BLaER1 treated with 17β-estradiol and CSF1 and Interleukin-3, amounts not matched to agents 10 nM and 100 nM (cell line): Measurements from ENCODE around the gene PRRG4.
"Not testable (repeated sequence)": the region's sequence is repeated elsewhere in the genome, so short reads cannot be mapped to it uniquely, and the experiment has no call there.

ENCODE experiments used
- H3K27ac ChIP-seq, 11 experiments: shearing (Covaris generic); formaldehyde crosslinking; 2 replicates each; pipeline ENCODE4 v1.8.1; 2022
- H3K27me3 ChIP-seq, 11 experiments: shearing (Covaris generic); formaldehyde crosslinking; 2 replicates each; pipeline ENCODE4 v1.8.1; 2022
- H3K36me3 ChIP-seq, 11 experiments: shearing (Covaris generic); formaldehyde crosslinking; 2 replicates each; pipeline ENCODE4 v1.8.1; 2022
- H3K4me1 ChIP-seq, 10 experiments: shearing (Covaris generic); formaldehyde crosslinking; 2 replicates each; pipeline ENCODE4 v1.8.1; 2022
- H3K4me2 ChIP-seq, 11 experiments: shearing (Covaris generic); formaldehyde crosslinking; 2 replicates each; pipeline ENCODE4 v1.8.1; 2022
- H3K4me3 ChIP-seq, 10 experiments: shearing (Covaris generic); formaldehyde crosslinking; 2 replicates each; pipeline ENCODE4 v1.8.1; 2022
- H3K9ac ChIP-seq, 11 experiments: shearing (Covaris generic); formaldehyde crosslinking; 2 replicates each; pipeline ENCODE4 v1.8.1; 2022
- H3K9me3 ChIP-seq, 11 experiments: shearing (Covaris generic); formaldehyde crosslinking; replicated peaks in 1 of 11; 2 replicates each; pipeline ENCODE4 v1.8.1; 2022
- H4K20me1 ChIP-seq, 11 experiments: shearing (Covaris generic); formaldehyde crosslinking; 2 replicates each; pipeline ENCODE4 v1.8.1; 2022
- Cebpa-rat ChIP-seq, 11 experiments: shearing (Covaris generic); IDR thresholded peaks; 2 replicates each; pipeline ENCODE4 v1.8.1; 2022

The PRRG4 gene

DNA sequence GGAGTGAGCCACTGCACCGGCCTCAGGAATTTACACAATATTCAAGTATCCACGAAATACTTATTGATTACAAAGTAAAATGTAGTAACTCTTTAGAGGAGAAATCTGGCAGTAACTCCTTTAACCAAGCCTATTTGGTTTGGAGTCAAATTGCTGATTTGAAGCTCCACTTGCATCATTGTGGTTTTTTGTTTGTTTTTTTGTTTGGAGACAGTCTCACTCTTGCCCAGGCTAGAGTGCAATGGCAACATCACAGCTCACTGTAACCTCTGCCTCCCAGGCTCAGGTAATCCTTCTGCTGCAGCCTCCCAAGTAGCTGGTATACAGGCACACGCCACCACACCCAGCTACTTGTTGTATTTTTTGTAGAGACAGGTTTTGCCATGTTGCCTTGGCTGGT, 56.5 kb downstream of the PRRG4 start:
- Histone ChIP-seq H3K9me3 (peaks cover 7 to 18% (median 14%) of the 10 kb centered on the region in 11 experiments; a peak in 17 of 22 replicates), H3K27me3 (no peaks in the 10 kb centered on the region), H3K4me1 (peaks cover under 1 to 4% (median 3%) of the 10 kb centered on the region in 10 experiments; a peak in 18 of 20 replicates), H3K9ac (no peak overlapping the region), H3K4me3 (no peak overlapping the region), H3K27ac (no peak overlapping the region), H4K20me1 (no peaks in the 10 kb centered on the region), H3K4me2 (no peak overlapping the region), H3K36me3 (no peaks in the 10 kb centered on the region)
- TF ChIP-seq Cebpa-rat (IDR thresholded peaks at IDR 0.05): no peak

DNA sequence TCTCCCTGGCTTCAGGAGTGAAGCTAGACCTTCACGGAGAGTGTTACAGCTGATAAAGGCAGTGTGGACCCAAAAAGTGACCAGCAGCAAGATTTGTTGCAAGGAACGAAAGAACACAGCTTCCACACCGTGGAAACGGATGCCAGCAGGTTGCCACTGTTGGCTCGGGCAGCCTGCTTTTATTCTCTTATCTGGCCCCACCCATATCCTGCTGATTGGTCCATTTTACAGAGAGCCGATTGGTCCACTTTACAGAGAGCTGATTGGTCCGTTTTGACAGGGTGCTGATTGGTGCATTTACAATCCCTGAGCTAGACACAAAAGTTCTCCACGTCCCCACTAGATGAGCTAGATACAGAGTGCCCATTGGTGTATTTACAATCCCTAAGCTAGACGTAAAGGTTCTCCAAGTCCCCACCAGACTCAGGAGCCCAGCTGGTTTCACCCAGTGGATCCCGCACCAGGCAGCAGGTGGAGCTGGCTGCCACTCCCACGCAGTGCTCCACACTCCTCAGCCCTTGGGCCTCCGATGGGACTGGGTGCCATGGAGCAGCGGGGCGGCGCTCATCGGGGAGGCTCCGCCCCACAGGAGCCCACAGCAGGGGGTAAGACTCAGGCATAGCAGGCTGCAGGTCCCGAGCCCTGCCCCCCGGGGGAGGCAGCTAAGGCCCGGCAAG, 58.1 kb downstream of the PRRG4 start:
- not testable (repeated sequence) for H3K4me2 ChIP-seq, H3K9ac ChIP-seq, H3K27ac ChIP-seq, H4K20me1 ChIP-seq, H3K36me3 ChIP-seq, H3K4me3 ChIP-seq, H3K27me3 ChIP-seq
- Histone ChIP-seq H3K4me1 (peaks cover 9 to 14% (median 13%) of the 10 kb centered on the region in 10 experiments; a peak in 18 of 20 replicates), H3K9me3 (peaks cover 7 to 18% (median 14%) of the 10 kb centered on the region in 11 experiments; a peak in 17 of 22 replicates)

DNA sequence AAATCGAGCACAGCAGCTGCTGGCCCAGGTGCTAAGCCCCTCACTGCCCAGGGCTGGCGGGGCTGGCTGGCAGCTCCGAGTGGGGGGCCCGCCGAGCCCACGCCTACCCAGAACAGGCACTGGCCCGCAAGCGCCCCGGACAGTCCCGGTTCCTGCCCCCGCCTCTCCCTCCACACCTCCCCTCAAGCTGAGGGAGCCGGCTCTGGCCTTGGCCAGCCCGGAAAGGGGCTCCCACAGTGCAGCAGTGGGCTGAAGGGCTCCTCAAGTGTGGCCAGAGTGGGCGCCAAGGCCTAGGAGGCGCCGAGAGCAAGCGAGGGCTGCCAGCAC, 58.6 kb downstream of the PRRG4 start:
- H3K27ac ChIP-seq, H3K36me3 ChIP-seq, H4K20me1 ChIP-seq, H3K4me2 ChIP-seq, H3K9ac ChIP-seq, H3K4me3 ChIP-seq, H3K27me3 ChIP-seq: not testable (repeated sequence)
- H3K4me1 ChIP-seq: peaks cover 9 to 14% (median 13%) of the 10 kb centered on the region in 10 experiments; a peak in 18 of 20 replicates
- peaks cover 7 to 18% (median 14%) of the 10 kb centered on the region in 11 experiments; a peak in 17 of 22 replicates for H3K9me3 ChIP-seq

DNA sequence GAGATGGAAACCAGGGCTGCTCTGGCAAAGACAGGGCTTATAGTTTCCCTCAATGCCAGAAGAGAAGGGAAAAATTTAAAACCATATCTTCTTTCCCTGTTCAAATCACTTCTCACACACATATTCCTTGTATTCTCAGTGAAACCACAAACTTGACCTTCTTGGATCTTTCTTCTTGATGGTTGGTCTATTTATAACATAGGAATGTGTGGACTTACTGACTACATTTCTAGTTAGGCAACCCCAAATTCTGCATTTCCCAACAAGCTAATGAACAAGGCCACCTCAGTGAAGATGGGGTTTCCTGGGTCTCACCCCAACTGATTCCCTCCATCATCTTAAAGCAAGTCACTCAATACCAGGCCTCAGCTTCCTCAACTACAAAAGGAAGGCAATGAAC, 59.1 kb downstream of the PRRG4 start:
- Histone ChIP-seq H3K9ac (no peak overlapping the region), H4K20me1 (no peaks in the 10 kb centered on the region), H3K9me3 (peaks cover 7 to 18% (median 14%) of the 10 kb centered on the region in 11 experiments; a peak in 17 of 22 replicates), H3K4me3 (no peak overlapping the region), H3K27ac (no peak overlapping the region), H3K4me2 (no peak overlapping the region), H3K27me3 (no peaks in the 10 kb centered on the region), H3K4me1 (peaks cover 9 to 14% (median 13%) of the 10 kb centered on the region in 10 experiments; a peak in 18 of 20 replicates), H3K36me3 (no peaks in the 10 kb centered on the region)
- TF ChIP-seq Cebpa-rat (IDR thresholded peaks at IDR 0.05): no peak

DNA sequence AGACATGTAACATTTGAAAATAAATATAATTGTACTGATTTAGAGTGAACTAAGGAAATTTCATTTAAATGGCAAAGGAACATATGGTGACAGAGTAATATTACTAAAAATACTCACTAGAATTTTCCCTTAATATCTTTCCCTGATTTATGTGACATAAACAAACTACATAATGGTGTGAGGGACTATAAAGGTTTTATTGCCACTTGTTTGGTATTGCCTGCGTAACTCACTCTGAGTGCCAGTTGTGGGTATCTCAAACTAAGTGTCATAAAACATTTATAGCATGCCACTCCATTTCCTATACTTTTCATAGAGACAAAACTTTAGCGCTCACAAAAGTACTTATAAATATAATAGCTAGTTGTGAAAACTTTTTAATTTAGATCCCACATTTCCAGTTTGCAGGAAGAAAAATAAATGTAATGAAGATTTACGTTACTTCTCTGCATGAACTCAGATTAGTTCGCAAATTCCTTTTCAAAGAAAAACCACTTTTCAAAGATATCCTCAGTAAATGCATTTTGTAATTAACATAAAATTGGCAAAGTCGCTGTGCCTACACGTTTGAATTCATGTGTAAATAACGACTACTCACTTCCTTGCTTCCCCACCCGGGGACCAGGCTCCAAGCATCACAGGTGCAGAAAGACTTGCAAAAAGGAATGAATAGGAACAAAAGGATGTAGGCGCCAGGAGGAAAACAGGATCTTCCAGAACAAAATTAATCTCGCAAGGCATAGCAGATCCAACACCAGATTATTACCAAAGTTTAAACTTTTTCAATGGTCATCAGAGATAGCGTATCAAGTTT, 61.3 kb downstream of the PRRG4 start:
- peaks cover 7 to 18% (median 14%) of the 10 kb centered on the region in 11 experiments; a peak in 17 of 22 replicates for H3K9me3 ChIP-seq
- no peak overlapping the region for H3K27ac ChIP-seq
- peak overlapping the region in 2 of 10 experiments; percentile 91 to 94; a peak in 1 of 20 replicates for H3K4me3 ChIP-seq
- H3K4me2 ChIP-seq: peak overlapping the region; percentile 76 to 93 (median 84); a peak in 20 of 22 replicates
- peaks cover 21 to 32% (median 29%) of the 10 kb centered on the region in 10 experiments for H3K4me1 ChIP-seq
- H3K27me3 ChIP-seq: no peaks in the 10 kb centered on the region
- peaks cover 0 to 13% (median 10%) of the 10 kb centered on the region in 11 experiments; a peak in 13 of 22 replicates for H4K20me1 ChIP-seq
- peak overlapping the region in 3 of 11 experiments; percentile 95 to 99 (median 98); a peak in 3 of 22 replicates for H3K9ac ChIP-seq
- peaks cover 0 to 5% (median 0%) of the 10 kb centered on the region in 11 experiments; a peak in 4 of 22 replicates for H3K36me3 ChIP-seq
- no peak for TF ChIP-seq Cebpa-rat (IDR thresholded peaks at IDR 0.05)

DNA sequence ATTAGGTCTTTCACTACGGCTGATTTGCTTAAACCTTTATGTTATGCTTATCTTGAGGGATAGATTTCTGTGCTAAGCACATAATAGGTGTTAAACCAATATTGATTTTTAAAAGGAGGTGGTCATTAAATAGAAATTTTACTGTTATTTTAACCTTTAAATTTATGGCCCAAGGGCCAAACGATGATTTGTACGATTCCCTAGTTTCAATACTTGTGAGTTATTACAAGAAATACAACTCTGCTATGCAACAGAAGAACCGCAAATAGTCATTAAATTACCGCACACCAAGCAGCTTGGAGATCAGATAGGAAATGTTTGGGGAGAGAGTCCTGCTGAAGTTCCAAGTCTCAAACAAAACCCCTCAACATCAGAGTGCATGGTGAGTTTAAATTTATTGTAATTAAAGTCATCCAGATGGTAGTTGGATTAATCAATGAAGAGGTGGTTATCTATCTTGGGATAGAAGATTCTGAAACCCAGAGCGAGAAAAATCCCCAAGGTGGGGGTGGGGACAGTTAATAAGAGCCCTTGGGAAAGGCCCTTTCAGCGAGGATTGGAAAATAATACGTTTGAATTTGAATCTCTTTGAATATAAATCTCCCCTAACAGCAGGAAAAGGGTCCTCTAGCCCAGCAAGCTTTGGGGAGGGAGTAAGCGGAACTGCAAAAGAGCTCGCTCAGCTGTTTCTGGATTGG, 62.1 kb downstream of the PRRG4 start:
- peak overlapping the region; percentile 94 to 99 (median 97) for H3K9ac ChIP-seq
- peak overlapping the region; percentile 76 to 93 (median 84) for H3K4me2 ChIP-seq
- no peaks in the 10 kb centered on the region for H3K27me3 ChIP-seq
- no peak for TF ChIP-seq Cebpa-rat (IDR thresholded peaks at IDR 0.05)
- peaks cover 7 to 18% (median 14%) of the 10 kb centered on the region in 11 experiments; a peak in 17 of 22 replicates for H3K9me3 ChIP-seq
- peaks cover 0 to 21% (median 17%) of the 10 kb centered on the region in 11 experiments; a peak in 15 of 22 replicates for H4K20me1 ChIP-seq
- peaks cover 0 to 12% (median 0%) of the 10 kb centered on the region in 11 experiments; a peak in 6 of 22 replicates for H3K36me3 ChIP-seq
- H3K27ac ChIP-seq: peak overlapping the region; percentile 95 to 99 (median 97)
- H3K4me3 ChIP-seq: peak overlapping the region; percentile 72 to 97 (median 89)
- peaks cover 21 to 36% (median 31%) of the 10 kb centered on the region in 10 experiments for H3K4me1 ChIP-seq

DNA sequence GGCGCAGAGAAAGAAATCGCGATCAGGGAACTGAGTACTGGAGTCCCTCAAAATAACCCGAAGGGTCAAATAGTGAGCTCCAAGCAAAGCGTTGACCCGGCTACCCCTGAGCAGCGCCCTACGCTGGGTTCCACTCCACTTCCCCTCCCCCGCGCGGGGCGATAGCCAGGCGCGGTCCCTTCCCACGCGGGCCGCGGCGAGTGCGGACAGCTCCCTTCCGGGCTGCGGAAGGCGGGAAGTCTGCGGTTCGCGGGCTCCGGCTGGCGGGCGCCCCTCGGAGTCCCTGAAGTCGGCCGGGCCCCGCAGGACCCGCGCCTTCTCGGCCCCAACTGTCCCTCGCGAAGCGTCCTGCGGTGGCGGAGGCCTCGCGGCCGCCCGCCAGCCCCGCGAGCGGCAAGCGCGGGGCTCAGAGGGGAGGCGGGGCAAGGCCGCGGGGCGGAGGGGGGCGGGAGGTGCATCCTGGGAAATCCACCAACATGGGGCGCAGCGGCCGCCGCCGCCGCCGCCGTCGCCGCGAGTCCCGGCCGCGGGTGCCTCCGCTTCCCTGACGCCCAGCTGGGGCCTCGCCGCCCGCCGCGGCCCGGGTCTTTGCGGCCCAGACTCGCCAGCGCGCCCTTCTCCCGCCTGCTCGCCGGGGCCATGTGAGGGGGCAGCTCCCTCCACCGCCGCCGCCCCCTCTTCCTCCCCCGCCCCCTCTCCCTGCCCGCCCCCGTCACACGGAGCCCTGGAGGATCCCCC, 62.8 kb downstream of the PRRG4 start, which contains the start of gene QSER1:
Gene QSER1, plus strand, starts transcription at position 457 of the 738 bp plus-strand sequence. CDS start 315 bp downstream, outside the sequence.
- H4K20me1 ChIP-seq: peaks cover 5 to 28% (median 19%) of the 10 kb centered on the region in 11 experiments; a peak in 16 of 22 replicates

DNA sequence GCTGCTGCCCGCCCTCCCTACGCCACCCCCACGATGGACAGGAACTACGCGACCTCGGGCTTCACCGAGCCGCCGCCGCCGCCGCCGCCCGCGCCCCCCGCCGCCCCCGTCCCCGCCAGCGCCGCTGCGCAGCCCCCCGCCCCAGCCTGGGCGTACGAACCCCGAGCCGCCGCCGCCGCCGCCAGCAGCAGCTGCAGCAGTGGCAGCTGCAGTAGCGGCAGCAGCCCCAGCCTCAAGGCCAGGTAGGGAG, 63.3 kb downstream of the PRRG4 start:
- peaks cover 0 to 24% (median 9%) of the 10 kb centered on the region in 11 experiments; a peak in 12 of 22 replicates for H3K36me3 ChIP-seq
- peaks cover 21 to 36% (median 31%) of the 10 kb centered on the region in 10 experiments for H3K4me1 ChIP-seq
- H3K4me2 ChIP-seq: peak overlapping the region in 10 of 11 experiments; percentile 71 to 92 (median 86); a peak in 12 of 22 replicates
- peak overlapping the region; percentile 68 to 99 (median 97) for H3K27ac ChIP-seq
- H4K20me1 ChIP-seq: peaks cover 5 to 33% (median 23%) of the 10 kb centered on the region in 11 experiments; a peak in 18 of 22 replicates
- H3K4me3 ChIP-seq: peak overlapping the region; percentile 72 to 97 (median 89)
- H3K9ac ChIP-seq: peak overlapping the region; percentile 83 to 99 (median 97)
- H3K9me3 ChIP-seq: peaks cover 4 to 10% (median 6%) of the 10 kb centered on the region in 11 experiments; a peak in 17 of 22 replicates
- H3K27me3 ChIP-seq: no peaks in the 10 kb centered on the region
- TF ChIP-seq Cebpa-rat (IDR thresholded peaks at IDR 0.05): no peak

More for the DNA sequence above, 62.8 kb downstream of the PRRG4 start, which contains the start of gene QSER1:
- TF ChIP-seq Cebpa-rat (IDR thresholded peaks at IDR 0.05): no peak
- H3K27me3 ChIP-seq: no peaks in the 10 kb centered on the region
- peak within 1 kb of the TSS; percentile 95 to 99 (median 97) for H3K27ac ChIP-seq
- peaks cover 7 to 15% (median 11%) of the 10 kb centered on the region in 11 experiments; a peak in 17 of 22 replicates for H3K9me3 ChIP-seq
- H3K4me3 ChIP-seq: peak within 1 kb of the TSS; percentile 72 to 97 (median 89)
- peaks cover 0 to 19% (median 5%) of the 10 kb centered on the region in 11 experiments; a peak in 8 of 22 replicates for H3K36me3 ChIP-seq
- peaks cover 21 to 36% (median 31%) of the 10 kb centered on the region in 10 experiments for H3K4me1 ChIP-seq
- peak within 1 kb of the TSS; percentile 82 to 93 (median 85) for H3K4me2 ChIP-seq
- H3K9ac ChIP-seq: peak within 1 kb of the TSS; percentile 94 to 99 (median 97)
